GM18907 (cell line): ENCODE measurements around the gene SH3PXD2B.

ENCODE experiments used
- ATAC-seq: cut with Tn5 transposase; IDR thresholded peaks from one replicate; pipeline ENCODE4 v1.9.1; 2021; ENCODE audit warnings: mild to moderate bottlenecking, moderate library complexity; ENCODE audit not compliant: unreplicated experiment

Gene SH3PXD2B

GRCh38 chr5:172280929-172281328 lies 173.4 kb downstream of the SH3PXD2B start:
- ATAC-seq = no peak

GRCh38 chr5:172280317-172280716 lies 174.0 kb downstream of the SH3PXD2B start:
- ATAC-seq = no peak

- ATAC-seq = no peak
These were observed 176.0 kb downstream of the SH3PXD2B start for GRCh38 chr5:172278356-172278755.

GRCh38 chr5:172276214-172276613 lies 178.1 kb downstream of the SH3PXD2B start:
- no peak for ATAC-seq
